Activated CD4-positive, CD25-positive, alpha-beta regulatory T cell treated with anti-CD3 and anti-CD28 coated beads, Interleukin-2, amount 50 U/mL, for 16 hours (primary cell): ENCODE measurements around the gene USH1G.
"Not testable (repeated sequence)": the region's sequence is repeated elsewhere in the genome, so short reads cannot be mapped to it uniquely, and the experiment has no call there.

Experiments
- DNase-seq: peaks from one replicate; pipeline ENCODE4 v3.0.0-alpha.2; 2020; ENCODE audit warnings: low read depth, low spot score

Gene USH1G

DNA sequence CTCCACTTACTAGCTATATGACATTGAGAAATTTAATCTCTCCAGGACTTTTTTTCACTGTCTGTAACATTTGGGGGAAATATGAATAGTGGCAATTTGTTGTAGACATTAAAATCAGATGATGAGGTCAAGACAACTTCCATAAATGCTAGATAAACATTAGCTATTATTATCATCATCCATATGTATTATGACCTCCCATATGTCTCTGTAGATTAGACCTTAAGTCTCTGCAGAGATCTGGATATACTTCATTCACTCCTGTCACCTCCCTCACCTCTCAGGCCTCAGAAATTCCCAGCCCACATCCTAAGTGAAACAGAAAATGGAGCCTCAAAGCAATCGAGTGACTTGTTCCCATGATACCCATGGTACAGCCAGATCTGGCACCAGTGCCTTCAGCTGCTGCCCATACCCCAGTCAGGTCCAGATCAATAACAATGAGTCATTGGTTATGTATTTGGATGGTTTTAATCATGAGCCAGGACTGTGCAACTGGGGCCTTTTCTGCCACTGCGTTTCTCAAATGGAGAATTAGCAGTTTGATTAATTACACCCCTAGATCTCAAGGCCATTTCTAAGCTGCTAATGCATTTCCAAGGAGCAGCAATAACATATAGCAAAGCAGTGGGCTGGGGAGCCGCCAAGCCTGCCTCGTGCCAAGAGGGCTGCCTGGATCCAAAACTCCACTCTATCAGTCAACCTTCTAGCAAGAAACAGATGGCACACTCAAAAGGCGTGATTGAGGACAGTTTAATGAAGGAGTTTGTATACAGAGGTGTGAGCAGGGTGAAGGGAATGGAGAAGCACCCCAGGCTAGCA is 47.7 kb downstream of the USH1G start:
- DNase-seq: no peak

DNA sequence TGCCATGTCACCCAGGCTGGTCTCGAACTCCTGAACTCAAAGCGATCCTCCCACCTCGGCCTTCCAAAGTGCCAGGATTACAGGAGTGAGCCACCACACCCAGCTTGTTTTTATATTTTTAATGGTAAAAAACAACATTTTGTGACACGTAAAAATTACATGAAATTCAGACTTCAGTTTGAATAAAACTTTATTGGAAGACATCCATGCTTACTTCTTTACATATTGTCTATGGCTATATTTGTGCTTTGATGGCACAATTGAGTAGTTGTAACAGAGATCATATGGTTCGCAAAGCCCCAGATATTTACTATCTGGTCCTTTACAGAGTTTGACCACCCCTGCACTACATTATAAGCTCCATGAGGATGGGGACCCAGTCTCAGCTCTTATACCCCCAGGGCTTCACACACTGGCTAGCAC is 48.4 kb downstream of the USH1G start:
- no peak for DNase-seq

DNA sequence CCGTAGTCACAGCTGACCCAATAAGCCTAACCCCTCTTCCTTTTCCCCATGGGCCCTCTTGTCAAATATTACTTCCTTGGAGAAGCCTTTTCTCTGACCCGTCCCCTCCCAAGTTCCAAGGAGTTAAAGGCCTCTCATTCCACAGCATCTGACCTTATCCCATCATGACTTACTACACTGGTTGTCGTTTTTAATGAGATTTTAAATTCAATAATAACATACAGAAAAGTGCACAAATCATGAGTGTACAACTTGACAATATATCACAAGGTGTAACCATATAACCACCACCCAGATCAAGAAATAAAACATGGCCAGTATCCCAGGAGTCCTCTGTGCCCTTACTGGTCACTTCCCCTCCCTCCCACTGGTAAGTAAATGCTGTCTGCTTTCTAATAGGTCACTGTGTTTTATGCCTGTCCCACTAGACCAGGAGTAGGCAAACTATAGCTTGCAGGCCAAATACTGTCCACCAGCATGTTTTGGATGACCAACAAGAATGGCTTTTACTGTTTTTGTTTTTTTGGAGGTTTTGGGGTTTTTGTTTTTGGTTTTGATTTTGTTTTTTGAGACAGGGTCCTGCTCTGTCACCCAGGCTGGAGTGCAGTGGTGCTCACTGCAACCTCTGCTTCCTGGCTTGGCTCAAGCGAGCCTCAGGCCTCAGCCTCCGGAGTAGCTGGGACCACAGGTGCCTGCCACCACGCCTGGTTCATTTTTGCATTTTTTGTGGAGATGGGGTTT is 49.0 kb downstream of the USH1G start:
- DNase-seq: no peak

DNA sequence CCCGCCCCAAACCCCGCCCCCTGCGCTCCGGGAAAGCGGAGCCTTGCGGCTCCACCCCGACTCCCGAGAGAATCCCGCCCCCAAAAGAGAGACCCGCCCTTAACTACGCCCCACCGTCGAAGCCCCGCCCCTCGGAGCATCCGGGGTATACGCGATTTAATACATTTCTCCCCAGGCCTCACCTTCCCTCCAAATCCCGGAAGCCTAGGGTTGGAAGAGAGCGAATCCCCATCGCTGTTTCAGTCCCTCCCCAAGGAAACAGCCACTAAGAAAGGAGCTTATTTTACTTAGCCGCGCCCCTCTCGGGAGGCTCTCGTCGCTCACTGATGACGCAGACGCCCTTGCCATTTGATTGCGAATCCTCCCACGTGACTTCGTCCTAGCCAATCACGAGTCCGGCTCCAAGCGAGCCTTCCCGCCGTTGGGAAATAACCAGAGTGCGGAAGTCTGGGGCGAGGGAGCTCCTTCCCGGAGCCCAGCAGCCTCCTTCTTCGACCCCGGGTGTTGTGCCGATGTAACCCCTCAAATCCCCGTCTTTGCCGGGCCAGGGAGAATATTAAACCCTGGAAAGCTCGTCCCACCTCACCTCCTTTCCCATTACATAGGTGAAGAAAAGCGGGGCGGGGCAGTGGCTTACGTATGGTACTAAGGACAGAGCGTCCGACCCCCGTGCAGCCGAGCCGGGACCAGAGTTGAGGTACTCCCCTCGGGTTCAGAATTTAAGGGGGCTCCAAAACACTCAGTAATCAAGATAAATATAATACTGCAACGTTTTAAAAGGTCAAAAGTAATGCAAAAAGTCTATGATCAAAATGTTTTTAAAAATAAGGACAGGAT is 49.8 kb downstream of the USH1G start:
- DNase-seq: peak; percentile 99

DNA sequence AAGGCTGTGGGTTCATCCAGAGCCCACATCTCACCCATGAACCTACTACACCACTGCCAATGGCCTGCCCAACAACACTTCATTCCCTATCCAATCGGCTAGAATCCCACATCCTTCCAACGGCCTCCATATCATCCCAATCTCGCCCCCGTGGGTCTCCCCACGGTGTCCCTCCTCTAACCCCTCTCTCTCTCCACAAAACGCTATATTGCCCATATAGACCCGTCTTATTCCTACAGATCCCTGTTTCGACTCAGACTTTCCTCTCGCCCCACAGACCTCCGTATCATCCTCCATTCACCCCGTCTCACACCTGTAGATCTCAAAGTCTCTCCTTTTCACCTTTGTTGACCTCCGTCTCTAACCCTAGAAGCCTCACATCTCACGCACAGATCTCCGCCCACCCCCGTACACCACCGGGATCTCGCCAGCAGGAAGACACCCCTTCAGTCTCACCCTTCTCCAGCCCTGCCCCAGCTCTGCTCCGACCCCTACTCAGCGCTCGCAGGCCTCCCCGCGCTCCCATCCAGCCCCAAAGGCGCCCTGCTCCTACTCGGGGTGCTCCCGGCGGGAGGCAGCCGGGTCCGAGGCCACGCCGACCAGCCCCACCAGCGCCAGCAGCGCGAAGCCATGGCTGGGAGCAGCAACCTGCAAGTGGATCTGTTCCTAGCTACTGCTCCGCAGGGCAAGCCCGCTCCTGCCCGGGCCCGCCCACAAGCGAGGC is 50.6 kb downstream of the USH1G start, which contains the start of gene FDXR:
FDXR (minus strand) TSS at position 682 of the 724 bp plus-strand sequence; CDS start at position 632, 50 bp downstream.
- DNase-seq: no peak

DNA sequence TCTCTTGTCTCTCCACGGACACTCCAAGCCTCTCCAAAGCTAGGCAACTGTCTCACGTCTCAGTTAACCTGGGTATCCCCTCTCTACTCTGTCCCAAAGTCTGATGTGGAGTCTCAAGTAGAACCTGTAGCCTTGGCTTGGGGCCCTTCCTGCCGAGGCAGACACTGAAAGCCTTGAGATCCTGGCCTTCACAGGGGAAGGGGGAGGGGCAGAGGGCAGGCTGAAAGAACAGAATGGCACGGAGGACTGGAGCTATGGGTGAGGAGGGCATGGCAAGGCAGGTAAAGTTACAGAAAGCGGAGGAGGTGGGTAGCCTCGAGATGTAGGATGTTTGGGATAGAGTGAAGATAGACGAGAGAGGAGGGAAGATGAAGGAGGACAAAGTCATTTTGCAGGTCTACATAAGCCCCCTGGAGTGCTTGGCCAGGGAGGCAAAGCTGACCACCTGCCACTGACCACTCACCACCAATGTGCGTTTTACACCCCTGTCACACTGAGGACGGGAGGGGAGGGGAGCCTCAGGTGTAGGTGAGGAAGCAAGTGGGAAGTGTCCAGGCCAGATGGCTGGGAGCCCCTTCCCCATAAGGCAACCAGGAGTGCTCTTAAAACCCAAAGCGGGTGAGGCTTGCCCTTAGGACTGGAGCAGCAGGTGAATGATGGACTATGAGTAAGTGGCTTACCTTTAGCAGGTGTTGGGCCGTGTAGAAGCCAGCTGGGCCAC is 51.5 kb downstream of the USH1G start:
- DNase-seq: no peak

DNA sequence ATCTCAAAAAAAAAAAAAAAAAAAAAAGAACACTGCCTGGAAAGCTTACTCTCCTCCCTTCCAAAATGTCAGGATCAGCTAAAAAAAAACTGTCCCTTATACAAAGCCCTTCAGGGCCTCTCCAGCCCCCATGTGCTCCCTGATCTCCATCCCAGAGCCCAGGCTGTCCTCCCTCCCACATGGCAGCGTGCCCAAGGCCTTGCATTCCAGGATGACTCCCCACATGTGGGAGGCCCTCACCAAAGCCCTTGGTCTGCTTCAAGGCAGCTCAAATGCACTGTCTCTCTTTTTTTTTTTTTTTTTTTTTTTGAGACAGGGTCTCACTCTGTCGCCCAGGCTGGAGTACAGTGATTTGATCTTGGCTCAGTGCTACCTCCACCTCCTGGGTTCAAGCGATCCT is 52.5 kb downstream of the USH1G start:
- no peak for DNase-seq

DNA sequence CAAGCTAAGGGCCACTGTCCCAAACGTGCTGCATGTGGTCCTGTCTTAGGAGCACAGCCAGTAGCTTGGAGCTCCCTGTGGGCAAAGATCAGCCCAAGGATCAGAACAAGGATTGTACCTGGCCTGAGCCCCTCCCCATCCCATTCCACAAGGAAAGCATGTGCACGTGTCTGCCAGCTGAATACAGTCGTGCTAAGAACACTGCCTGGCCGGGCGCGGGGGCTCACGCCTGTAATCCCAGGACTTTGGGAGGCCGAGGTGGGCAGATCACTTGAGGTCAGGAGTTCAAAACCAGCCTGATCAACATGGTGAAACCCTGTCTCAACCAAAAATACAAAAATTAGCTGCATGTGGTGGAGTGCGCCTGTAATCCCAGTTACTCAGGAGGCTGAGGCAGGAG is 53.0 kb downstream of the USH1G start:
- DNase-seq: not testable (repeated sequence)

DNA sequence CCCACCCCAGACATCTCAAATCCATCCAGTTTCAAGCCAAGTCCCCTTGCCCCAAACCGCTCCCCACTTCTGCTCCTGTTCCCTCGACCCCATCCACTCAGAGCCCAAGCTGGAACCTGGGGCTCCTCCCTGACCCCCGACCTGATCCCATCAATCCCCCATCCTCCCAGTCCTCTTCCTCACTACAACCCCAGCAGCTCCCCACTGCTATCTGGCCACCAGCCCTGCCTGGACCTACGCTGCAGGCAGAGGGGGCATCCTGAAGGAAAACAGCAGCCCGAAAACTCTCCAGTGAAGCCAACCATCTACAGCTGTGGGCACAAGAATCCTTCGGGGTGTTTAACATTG is 54.2 kb downstream of the USH1G start:
- no peak for DNase-seq

DNA sequence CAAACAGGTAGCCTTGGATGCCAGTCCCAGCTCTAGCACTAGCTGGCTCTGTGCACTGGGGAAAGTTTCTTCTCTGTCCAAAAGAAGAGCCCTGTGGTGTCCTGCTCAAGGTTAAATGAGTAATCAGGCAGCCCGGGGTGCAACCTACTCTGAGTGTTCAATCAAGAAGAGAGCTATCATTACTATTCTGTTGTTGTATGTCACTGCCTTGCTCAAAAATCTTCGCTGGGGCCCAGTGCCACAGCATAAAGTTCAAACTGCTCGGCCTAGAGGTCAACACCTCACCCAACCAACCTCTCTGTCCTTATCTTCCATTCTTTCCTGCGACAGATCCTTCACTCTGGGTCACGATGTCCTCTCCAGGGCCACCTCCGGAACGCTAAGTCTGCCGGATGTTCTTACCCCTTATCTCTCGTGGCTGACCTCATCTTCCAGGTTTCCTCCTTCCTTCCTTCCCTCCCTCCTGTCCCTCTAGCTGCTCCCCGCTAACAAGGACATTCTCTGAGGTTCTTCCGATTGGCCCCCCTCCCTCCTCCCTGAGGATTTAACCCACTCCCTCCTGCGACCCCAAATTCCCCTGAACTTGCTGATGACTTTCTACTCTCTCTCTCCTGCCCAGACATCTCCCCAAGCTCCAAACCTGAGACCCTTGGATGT is 54.7 kb downstream of the USH1G start:
- DNase-seq: no peak

DNA sequence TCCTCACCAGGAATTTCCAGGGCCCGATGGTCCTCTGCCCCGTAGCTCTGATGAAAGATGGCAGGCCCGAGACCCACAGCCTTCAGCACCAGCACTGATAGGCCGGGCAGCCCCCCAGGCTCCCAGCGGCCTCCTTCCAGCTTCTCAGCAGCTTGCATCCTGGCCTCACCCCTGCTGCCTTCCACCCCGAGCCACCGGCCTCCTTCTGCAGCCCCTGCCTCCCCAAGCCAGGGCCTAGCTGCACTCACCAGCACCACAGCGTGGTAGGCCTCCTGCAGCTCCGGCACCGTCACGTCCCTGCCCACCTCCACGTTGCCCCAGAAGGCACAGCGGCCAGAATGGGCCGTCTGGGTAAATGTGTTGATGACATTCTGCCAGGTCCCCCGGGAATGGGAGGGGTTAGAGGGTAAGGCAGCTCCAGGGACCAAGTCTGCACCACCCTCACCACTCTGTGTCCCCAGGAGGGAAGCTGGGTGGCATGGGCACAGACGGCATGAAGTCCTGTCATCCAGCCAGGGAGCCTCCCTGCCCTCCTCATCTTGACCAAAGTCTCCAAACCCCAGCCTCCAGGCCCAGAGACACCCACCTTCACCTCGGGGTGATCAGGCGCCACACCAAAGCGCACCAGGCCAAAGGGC is 56.7 kb downstream of the USH1G start:
- DNase-seq: no peak
